ENCODE measurements around the gene BCAM.
"Not testable (repeated sequence)": the region's sequence is repeated elsewhere in the genome, so short reads cannot be mapped to it uniquely, and the experiment has no call there.

BCAM gene

DNA sequence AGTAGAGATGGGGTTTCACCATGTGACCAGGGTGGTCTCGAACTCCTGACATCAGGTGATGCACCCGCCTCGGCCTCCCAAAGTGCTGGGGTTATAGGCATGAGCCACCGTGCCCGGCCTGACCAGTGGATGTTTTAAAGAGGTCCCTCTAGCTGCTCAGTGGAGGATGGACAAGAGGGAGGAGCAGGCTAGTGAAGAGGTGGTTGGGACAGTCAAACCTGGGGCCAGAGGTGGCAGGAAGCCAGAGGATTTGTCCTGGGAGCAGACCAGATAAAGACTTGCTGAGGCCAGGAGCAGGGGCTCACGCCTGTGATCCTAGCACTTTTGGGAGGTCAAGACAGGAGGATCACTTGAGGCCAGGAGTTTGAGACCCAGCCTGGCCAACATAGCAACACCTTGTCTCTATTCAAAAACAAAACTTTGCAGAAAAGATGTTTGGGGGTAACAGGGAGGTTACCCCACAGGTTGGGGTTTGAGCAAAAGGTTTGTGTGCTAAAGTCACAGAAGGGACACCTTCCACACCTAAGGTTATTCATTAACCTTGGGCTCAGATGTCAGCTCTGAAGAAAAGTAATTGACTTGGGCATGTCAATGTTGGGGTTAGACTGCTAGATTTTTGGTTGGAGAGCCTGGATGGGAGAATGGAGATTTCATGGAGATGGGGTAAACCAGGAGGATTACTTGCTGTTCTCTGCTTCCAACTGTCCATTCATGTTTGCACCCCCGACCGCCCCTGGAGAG lies 9.0 kb downstream of the BCAM start:
- FAIRE-seq (peak; percentile 48), DNase-seq (ENCODE audit: low spot score) (no peak)

GRCh38 chr19:44818466-44819031 lies 9.6 kb downstream of the BCAM start:
- DNase-seq (ENCODE audit: low spot score), result no peak
- no peak for FAIRE-seq

GRCh38 chr19:44819246-44819832 lies 10.4 kb downstream of the BCAM start:
- FAIRE-seq, result no peak

GRCh38 chr19:44820648-44821609 lies 12.0 kb downstream of the BCAM start:
- no peak for DNase-seq (ENCODE audit: low spot score)
- no peak for FAIRE-seq

More at GRCh38 chr19:44819246-44819832, 10.4 kb downstream of the BCAM start:
- DNase-seq (ENCODE audit: low spot score), result no peak

GRCh38 chr19:44822177-44822576 lies 13.3 kb downstream of the BCAM start:
- FAIRE-seq (no peak), DNase-seq (ENCODE audit: low spot score) (no peak)

GRCh38 chr19:44822670-44823372 lies 13.9 kb downstream of the BCAM start:
- DNase-seq (ENCODE audit: low spot score), result no peak
- FAIRE-seq, result no peak

GRCh38 chr19:44823373-44823698 lies 14.4 kb downstream of the BCAM start:
- no peak for FAIRE-seq
- no peak for DNase-seq (ENCODE audit: low spot score)

- FAIRE-seq (no peak), DNase-seq (ENCODE audit: low spot score) (peak; percentile 32)
These were observed 15.9 kb downstream of the BCAM start for GRCh38 chr19:44824761-44825160.

DNA sequence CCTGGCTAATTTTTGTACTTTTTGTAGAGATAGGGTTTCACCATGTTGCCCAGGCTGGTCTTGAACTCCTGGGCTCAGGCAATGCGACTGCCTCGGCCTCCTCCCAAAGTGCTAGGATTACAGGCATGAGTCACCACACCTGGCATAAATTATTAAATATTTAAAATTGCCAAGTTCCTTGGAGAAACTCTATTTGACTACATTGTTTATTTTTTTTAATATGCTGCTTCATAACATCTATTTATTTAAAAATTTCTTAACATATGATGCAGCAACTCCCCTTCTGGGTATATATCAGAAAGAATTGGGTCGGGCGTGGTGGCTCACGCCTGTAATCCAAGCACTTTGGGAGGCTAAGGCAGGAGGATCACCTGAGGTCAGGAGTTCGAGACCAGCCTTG lies 24.0 kb downstream of the BCAM start:
- DNase-seq (ENCODE audit: low spot score); FAIRE-seq: not testable (repeated sequence)

DNA sequence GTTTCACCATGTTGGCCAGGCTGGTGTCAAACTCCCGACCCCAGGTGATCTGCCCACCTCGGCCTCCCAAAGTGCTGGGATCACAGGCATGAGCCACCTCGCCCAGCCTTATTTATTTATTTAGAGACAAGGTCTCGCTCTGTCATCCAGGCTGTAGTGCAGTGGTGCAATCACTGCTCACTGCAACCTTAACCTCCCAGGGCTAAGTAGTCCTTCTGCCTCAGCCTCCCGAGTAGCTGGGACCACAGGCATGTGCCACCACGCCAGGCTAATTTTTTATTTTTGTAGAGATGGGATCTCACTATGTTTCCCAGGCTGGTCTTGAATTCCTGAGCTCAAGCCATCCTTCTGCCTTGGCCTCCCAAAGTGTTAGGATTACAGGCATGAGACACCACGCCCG lies 25.5 kb downstream of the BCAM start:
- FAIRE-seq; DNase-seq (ENCODE audit: low spot score): not testable (repeated sequence)

GRCh38 chr19:44839276-44839675 lies 30.4 kb downstream of the BCAM start:
- FAIRE-seq (no peak), DNase-seq (ENCODE audit: low spot score) (no peak)

GRCh38 chr19:44840811-44841210 lies 31.9 kb downstream of the BCAM start:
- DNase-seq (ENCODE audit: low spot score), result no peak

DNA sequence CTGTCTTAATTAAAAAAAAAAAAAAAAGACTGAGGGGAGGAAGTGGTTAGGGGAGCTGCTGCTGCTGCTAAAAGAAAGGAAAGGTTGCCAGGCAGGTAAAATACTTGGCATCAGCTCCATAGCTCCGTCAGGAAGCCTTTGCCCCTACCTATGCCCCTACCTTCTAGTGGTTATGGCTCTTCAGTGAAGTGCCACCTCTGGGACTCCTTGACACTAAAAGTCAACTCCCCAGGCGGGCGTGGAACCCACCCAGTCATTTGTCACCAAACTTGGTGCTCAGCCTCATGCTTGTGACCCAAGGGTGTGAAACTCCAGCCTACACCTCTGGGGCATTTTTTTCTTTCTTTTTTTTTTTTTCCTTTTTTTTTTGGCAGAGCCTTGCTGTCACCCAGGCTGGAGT lies 32.3 kb downstream of the BCAM start:
- DNase-seq (ENCODE audit: low spot score) (no peak), FAIRE-seq (no peak)

More at GRCh38 chr19:44840811-44841210, 31.9 kb downstream of the BCAM start:
- no peak for FAIRE-seq

GRCh38 chr19:44845286-44845611 lies 36.3 kb downstream of the BCAM start:
- DNase-seq (ENCODE audit: low spot score) (no peak), FAIRE-seq (no peak)

DNA sequence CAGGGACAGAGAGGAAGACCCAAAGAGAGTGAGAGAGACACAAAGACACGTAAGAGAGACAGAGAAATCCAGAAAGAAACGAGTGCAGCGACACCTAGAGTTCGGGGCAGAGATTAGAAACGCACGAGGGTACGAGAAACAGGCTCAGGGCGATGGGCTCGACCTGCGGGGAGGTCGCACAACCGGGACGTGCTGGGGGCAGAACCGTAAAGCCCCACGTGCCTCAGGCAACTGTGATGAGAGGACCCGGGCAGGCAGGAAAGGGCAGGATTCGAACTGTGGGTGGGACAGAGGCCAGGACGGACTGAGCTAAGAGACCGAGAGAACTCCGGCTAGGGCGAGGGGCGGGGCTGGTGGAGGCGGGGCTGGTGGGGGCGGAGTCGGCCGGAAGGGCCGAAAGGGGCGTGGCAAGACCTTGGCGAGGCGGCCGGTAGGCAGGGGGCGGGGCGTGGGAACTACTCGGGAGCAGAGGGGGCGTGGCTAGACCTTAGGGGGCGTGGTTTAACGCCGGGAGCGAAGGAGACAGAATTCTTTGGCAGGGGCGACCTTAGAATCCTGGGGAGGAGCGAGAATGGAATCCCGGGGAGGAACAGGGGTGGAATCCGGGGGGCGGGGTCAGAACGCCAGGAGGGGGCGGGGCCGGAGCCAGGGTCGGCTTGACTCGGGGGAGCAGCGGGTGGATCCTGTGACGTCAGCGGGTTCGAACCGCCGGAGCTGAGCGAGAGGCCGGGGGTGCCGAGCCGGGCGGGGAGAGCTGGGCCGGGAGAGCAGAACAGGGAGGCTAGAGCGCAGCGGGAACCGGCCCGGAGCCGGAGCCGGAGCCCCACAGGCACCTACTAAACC lies 36.9 kb downstream of the BCAM start, which contains the start of gene NECTIN2:
NECTIN2 (plus strand) TSS at position 686 of the 843 bp plus-strand sequence. CDS start 229 bp downstream, outside the sequence.
- FAIRE-seq, result peak; percentile 94

DNA sequence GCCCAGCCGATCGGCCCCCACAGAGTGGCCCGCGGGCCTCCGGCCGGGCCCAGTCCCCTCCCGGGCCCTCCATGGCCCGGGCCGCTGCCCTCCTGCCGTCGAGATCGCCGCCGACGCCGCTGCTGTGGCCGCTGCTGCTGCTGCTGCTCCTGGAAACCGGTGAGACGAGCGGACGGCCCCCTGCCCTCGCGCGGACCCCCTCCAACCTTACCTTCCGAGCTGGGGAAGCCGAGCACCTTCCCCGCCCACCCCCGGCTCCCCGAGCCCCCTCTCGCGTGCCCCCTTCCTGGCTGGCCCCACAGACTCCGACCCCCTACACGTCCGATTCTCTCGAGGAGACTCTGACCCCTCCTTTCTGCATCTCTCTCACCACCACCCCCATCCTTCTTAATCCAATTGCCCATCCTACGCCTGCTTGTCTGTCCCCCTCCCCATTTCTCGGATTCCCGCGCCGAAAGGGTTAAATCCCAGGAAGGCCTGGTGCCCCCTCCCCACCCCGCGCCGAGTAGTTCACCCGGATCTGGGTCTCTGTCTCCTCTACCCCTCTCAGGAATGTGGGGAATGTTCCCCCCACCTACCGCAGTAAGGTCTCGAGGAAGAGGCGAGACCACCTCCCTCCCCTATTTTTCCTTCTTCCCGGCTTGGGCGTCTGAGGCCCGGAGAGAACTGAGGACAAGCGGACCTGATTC lies 37.7 kb downstream of the BCAM start:
- DNase-seq (ENCODE audit: low spot score) (no peak), FAIRE-seq (no peak)

More for the DNA sequence above, 36.9 kb downstream of the BCAM start, which contains the start of gene NECTIN2:
- peak; percentile 99 for DNase-seq (ENCODE audit: low spot score)

DNA sequence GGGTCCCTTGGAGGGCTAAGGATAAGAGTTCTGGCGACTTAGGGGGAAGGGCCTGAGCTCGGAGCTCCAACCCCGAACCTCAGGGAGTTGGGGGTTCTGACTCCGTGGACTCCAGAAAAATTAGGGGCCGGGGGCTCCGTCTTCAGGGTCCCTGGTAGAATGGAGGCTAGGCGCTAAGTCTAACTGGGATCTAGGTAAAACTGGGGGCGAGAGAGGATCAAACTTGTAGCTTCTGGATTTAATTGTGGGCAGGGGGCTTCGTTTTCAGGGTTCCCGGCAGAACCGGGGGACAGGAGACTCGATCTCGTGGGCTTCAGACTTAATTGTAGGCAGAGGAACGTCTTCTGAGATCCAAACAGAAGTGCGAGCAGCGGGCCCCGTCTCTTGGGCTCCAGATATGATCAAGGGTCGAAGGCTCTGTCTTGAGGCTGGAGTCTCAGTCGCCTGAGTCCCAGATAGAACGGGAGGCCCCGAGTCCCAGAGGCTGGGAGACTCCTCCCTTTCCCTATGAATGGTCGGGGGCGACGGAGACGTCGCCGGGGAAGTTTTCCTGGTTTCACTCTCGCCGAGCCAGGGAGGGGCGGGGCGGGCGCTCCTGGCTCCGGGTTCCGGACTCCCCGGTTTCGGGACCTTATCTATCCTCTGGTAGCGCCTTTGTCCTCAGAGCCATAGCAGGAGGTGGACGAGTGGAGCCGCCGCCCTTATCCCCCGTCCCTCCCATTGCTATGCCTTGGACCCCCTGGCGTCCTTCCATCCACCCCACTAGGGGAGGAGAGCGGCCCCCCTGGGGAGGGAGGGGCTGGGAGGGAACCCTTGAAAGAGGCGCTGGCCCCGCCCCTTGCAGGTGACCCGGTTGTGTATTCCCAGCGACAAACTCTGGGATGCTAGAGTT lies 38.5 kb downstream of the BCAM start:
- FAIRE-seq (no peak), DNase-seq (ENCODE audit: low spot score) (peak; percentile 54)

GRCh38 chr19:44848036-44848811 lies 39.3 kb downstream of the BCAM start:
- FAIRE-seq, result no peak

More at GRCh38 chr19:44848036-44848811, 39.3 kb downstream of the BCAM start:
- no peak for DNase-seq (ENCODE audit: low spot score)

Measured in urothelium cell line (cell line).